PFSK-1 (cell line): Measurements from ENCODE around the gene ASB8.

ENCODE experiments used
- FOXP2 ChIP-seq: optimal IDR thresholded peaks from 2 replicates; pipeline ENCODE3; 2011; ENCODE audit warnings: borderline replicate concordance, control low read depth, inconsistent platforms; ENCODE audit not compliant: insufficient read depth; ENCODE audit errors: extremely low read length, extremely low read depth
- POLR2AphosphoS5 ChIP-seq: IDR thresholded peaks from 2 replicates; pipeline ENCODE4 v1.6.1; 2012; ENCODE audit warnings: low read depth, mild to moderate bottlenecking, control low read depth, low read length, moderate library complexity
- REST ChIP-seq, 2 experiments: IDR thresholded peaks; 2 replicates each; pipeline versions ENCODE4 v1.6.1 to v1.8.0; 2011 to 2012; ENCODE audit warnings: low read depth in 2 of 2, low read length in 2 of 2, control low read depth in 1 of 2, inconsistent platforms in 1 of 2, mild to moderate bottlenecking in 1 of 2, moderate library complexity in 1 of 2; ENCODE audit not compliant: insufficient read depth in 1 of 2
- SIN3A ChIP-seq: IDR thresholded peaks from 2 replicates; pipeline ENCODE4 v1.6.1; 2012; ENCODE audit warnings: mild to moderate bottlenecking, low read length, moderate library complexity, borderline replicate concordance; ENCODE audit not compliant: insufficient read depth
- TAF1 ChIP-seq: IDR thresholded peaks from 2 replicates; pipeline ENCODE4 v1.6.1; 2012; ENCODE audit warnings: low read length, control low read depth, borderline replicate concordance; ENCODE audit not compliant: insufficient read depth

GRCh38 chr12:48191096-48191495, 33.8 kb upstream of the ASB8 start:
- TF ChIP-seq POLR2AphosphoS5 (no peak), TAF1 (no peak), REST (IDR thresholded peaks at IDR 0.05; ENCODE audit: insufficient read depth in 1 of 2, low read depth in 2 of 2, low read length in 2 of 2) (no peak), SIN3A (no peak), FOXP2 (no peak)
